Measurements from ENCODE around the gene BAIAP2. TPM values are rescaled to one million over a fixed set of nuclear protein-coding genes. Genes with fewer than 3 reads are reported as not detected.
"Not testable (repeated sequence)": the region's sequence is repeated elsewhere in the genome, so short reads cannot be mapped to it uniquely, and the experiment has no call there.

Gene BAIAP2
- total RNA-seq, 2 donors from 2014 or later = 6.2 to 13.2 TPM

GRCh38 chr17:81064678-81065475, 29.9 kb downstream of the BAIAP2 start:
- Mint-ChIP-seq H3K36me3 (no peaks in the 10 kb centered on the region), H3K27ac (no peak overlapping the region), H3K9me3 (no peaks in the 10 kb centered on the region)
- no peak for ATAC-seq
- DNase-seq (ENCODE audit: low spot score in 2 of 2) = no peak

DNA sequence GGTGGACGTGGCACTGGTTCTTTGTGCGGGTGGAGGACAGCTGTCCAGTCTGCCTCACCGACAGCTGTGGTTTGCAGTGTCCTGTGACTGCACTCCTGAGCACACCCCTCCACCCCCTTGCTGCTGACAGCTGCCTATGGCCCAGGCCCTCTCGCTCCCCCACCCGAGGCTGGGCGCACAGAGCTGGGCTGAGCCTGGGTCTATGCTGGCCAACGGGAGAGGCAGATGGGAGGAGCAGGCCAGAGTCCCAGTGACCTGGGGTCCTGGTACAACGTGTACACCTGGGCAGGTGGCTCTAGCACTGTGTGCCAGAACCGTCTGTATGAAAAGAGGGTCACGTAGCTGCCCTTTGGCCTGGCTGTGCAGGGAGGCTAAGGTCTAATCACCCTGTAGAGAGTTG, 30.5 kb downstream of the BAIAP2 start:
- ATAC-seq (no peak), DNase-seq (ENCODE audit: low spot score in 2 of 2) (no peak)
- Mint-ChIP-seq H3K27ac (no peak overlapping the region), H3K9me3 (no peaks in the 10 kb centered on the region), H3K36me3 (no peaks in the 10 kb centered on the region)

- H3K27ac Mint-ChIP-seq = no peak overlapping the region
- no peak for ATAC-seq
- no peaks in the 10 kb centered on the region for H3K9me3 Mint-ChIP-seq
- no peak for DNase-seq (ENCODE audit: low spot score in 2 of 2)
- no peaks in the 10 kb centered on the region for H3K36me3 Mint-ChIP-seq
These were observed 31.1 kb downstream of the BAIAP2 start for GRCh38 chr17:81066072-81066471.

- DNase-seq (ENCODE audit: low spot score in 2 of 2) = no peak
- ATAC-seq = no peak
- H3K27ac Mint-ChIP-seq = no peak overlapping the region
- H3K36me3 Mint-ChIP-seq = no peaks in the 10 kb centered on the region
- no peaks in the 10 kb centered on the region for H3K9me3 Mint-ChIP-seq
These were observed 31.9 kb downstream of the BAIAP2 start for GRCh38 chr17:81066771-81067315.

DNA sequence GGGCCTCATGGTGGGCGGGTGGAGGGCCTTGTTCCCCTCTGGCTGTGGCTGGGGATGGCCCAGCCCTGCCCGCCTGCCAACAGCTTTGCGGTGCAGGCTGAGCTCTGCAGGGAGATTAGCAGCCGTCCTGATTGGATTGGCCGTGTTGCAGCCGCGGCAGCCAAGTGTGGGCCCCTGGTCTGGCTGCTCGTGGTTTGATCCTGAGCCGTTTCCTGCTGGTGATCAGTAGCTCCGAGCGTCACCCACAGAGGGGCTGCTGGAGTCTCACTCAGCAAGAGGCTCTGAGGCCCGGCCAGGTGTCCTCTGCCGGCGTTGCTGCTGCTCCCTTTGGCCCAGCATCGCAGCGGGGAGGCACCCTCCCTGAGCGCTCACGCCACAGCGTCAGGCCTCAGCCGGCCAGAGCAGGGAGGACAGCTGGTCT, 32.5 kb downstream of the BAIAP2 start:
- DNase-seq (ENCODE audit: low spot score in 2 of 2) (no peak), ATAC-seq (no peak)
- no peaks in the 10 kb centered on the region for H3K36me3 Mint-ChIP-seq
- H3K9me3 Mint-ChIP-seq = no peaks in the 10 kb centered on the region
- H3K27ac Mint-ChIP-seq = no peak overlapping the region

DNA sequence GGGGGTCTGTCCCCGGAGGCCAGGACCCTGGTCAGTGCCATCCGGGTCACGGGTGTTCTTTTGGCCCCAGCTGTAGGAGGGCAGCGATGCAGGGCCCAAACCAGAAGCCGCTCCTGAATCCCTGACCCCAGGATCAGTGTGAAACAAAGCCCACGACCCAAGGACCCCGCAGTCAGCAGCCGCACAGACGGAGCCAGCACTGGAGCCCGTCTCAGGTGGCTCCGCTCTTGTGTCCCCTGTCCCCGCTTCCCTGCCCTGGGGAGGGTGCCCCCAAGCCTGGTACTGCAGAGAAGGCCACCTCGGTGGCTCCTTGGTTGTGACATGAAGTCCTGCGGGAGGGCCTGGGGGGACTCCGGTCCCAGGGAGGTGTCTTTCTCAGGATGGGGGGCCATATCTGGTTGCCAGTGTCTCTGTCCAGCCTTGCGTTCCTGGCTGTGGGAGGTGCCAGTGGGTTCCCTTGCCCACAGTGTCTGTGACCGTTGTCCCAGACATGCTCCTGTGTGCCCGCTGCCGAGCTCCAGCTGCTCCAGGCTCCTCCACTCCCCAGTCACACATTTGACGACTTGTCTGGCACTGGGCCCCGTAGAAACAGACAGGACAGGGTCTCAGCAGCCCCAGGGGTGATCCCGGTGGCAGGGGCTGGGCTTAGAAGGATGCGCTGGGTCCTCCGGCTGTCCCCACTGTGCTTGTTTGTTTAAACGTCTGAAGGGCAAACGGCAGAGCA, 33.6 kb downstream of the BAIAP2 start:
- no peak for ATAC-seq
- Mint-ChIP-seq H3K27ac (no peak overlapping the region), H3K36me3 (no peaks in the 10 kb centered on the region), H3K9me3 (no peaks in the 10 kb centered on the region)
- no peak for DNase-seq (ENCODE audit: low spot score in 2 of 2)

GRCh38 chr17:81069135-81069645, 34.2 kb downstream of the BAIAP2 start:
- ATAC-seq = no peak
- Mint-ChIP-seq H3K9me3 (no peaks in the 10 kb centered on the region), H3K27ac (no peak overlapping the region), H3K36me3 (no peaks in the 10 kb centered on the region)
- no peak for DNase-seq (ENCODE audit: low spot score in 2 of 2)

GRCh38 chr17:81070541-81071246, 35.7 kb downstream of the BAIAP2 start:
- Mint-ChIP-seq H3K27ac (no peak overlapping the region), H3K9me3 (no peaks in the 10 kb centered on the region), H3K36me3 (no peaks in the 10 kb centered on the region)
- ATAC-seq (no peak), DNase-seq (ENCODE audit: low spot score in 2 of 2) (no peak)

GRCh38 chr17:81071761-81072741, 37.1 kb downstream of the BAIAP2 start:
- Mint-ChIP-seq H3K36me3 (no peaks in the 10 kb centered on the region), H3K9me3 (no peaks in the 10 kb centered on the region), H3K27ac (no peak overlapping the region)
- no peak for ATAC-seq
- no peak for DNase-seq (ENCODE audit: low spot score in 2 of 2)

DNA sequence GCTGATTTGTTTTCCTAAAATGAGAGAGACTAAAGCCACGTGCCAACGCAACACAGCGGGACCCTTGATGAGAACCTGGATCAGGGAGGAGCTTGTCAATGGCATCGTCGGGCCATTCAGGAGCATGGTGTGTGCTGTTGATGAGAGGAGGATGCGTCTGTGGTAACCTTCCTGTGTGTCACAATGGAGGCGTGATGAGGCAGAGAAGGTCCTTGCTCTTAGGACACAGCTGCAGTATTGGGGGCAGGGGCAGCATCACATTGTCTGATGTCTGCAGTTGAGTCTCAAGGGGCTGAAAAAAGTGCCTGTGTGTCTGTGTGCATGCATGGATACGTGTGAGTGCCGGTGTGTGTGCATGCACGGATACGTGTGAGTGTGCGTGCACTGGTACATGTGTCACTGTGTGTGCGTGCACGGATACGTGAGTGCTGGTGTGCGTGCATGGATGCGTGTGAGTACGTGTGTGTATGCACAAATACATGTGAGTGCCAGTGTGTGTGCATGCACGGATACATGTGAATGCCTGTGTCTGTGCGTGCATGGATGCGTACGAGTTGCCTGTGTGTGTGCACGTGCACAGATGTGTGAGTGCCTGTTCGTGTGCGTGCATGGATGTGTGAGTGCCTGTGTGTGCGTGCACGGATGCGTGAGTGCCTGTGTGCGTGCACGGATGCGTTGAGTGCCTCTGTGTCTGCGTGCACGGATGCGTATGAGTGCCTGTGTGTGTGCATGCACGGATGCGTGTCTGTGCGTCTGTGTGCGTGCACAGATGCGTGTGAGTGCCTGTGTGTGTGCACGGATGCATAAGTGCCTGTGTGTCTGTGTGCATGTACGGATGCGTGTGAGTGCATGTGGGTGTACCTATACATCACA, 39.3 kb downstream of the BAIAP2 start:
- no peaks in the 10 kb centered on the region for H3K36me3 Mint-ChIP-seq
- H3K27ac Mint-ChIP-seq = no peak overlapping the region
- no peak for DNase-seq (ENCODE audit: low spot score in 2 of 2)
- H3K9me3 Mint-ChIP-seq = no peaks in the 10 kb centered on the region
- no peak for ATAC-seq

DNA sequence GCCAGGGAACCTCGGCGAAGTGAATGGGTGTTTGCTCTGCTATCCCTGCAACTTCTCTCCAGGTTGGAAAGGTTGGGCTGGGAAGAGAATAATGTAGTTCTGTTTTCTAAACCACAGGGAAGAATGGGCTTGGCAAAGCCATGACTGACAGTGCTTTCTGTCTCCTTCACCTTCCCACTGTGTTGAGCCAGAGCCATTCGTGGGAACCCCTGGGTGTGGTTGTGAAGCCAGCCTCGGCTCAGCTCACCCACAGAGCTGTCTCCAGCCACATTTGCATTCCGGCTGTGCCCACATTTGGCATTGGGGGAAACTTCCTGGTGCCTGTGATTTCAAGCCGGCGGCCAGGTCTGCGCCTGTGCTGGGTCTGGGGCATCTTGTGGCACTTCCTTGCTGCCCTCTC, 39.9 kb downstream of the BAIAP2 start:
- ATAC-seq (no peak), DNase-seq (ENCODE audit: low spot score in 2 of 2) (no peak)
- no peaks in the 10 kb centered on the region for H3K9me3 Mint-ChIP-seq
- no peaks in the 10 kb centered on the region for H3K36me3 Mint-ChIP-seq
- no peak overlapping the region for H3K27ac Mint-ChIP-seq

GRCh38 chr17:81075307-81075706, 40.4 kb downstream of the BAIAP2 start:
- no peak overlapping the region for H3K27ac Mint-ChIP-seq
- no peaks in the 10 kb centered on the region for H3K9me3 Mint-ChIP-seq
- no peak for ATAC-seq
- H3K36me3 Mint-ChIP-seq = no peaks in the 10 kb centered on the region
- no peak for DNase-seq (ENCODE audit: low spot score in 2 of 2)

DNA sequence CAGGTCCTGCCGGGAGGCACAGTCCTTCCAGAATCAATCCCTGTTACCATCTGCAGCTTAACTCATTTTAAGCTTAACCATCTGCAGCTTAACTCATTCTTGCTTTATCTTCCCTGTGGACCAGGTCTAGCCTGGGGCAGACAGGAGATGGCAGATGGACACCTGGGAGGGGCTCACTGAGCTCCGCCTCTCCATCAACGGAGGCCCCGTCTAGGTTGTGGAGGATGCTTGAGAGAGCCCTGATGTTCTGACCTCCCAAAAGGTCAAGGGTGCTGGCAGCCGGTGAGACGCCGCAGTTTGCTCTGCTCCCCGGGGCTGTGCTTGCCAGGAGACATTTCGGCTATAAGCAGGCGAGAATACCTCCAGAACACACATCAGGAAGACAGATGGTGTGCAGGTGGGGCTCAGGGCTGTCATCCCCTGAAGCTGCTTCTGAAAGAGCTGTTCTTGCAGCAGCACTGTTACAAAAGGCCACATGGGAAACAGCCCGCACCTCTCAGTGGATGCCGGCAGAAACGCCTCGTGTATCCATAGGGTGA, 41.3 kb downstream of the BAIAP2 start:
- no peak overlapping the region for H3K27ac Mint-ChIP-seq
- DNase-seq (ENCODE audit: low spot score in 2 of 2) (no peak), ATAC-seq (no peak)
- no peaks in the 10 kb centered on the region for H3K36me3 Mint-ChIP-seq
- H3K9me3 Mint-ChIP-seq = no peaks in the 10 kb centered on the region

GRCh38 chr17:81078026-81078913, 43.3 kb downstream of the BAIAP2 start:
- not testable (repeated sequence) for DNase-seq (ENCODE audit: low spot score in 2 of 2); H3K27ac Mint-ChIP-seq; ATAC-seq; H3K36me3 Mint-ChIP-seq; H3K9me3 Mint-ChIP-seq

Data from activated naive CD4-positive, alpha-beta T cell treated with anti-CD3 and anti-CD28 coated beads, Interleukin-2, amount 50 U/mL, for 72 hours (primary cell).